Lung (tissue), 12 donors: Measurements from ENCODE around the gene C2CD4D. TPM values are rescaled to one million over a fixed set of nuclear protein-coding genes. Genes with fewer than 3 reads are reported as not detected.

ENCODE experiments used
- ATAC-seq: fragments of 200-7000 bp; cut with Tn5 transposase; one replicate; pipeline ENCODE4 v1.9.1; 2020; ENCODE audit warnings: moderate number of reproducible peaks; ENCODE audit not compliant: insufficient read depth, low FRiP score
- DNase-seq, 3 donors: peaks; one replicate each; pipeline ENCODE4 v3.0.0-alpha.2; 2013 to 2017
- H3K27ac ChIP-seq, 2 donors: one replicate each; pipeline ENCODE4 v1.5.1; 2013; ENCODE audit warnings: mild to moderate bottlenecking in 2 of 2, moderate library complexity in 2 of 2, control low read depth in 1 of 2, inconsistent platforms in 1 of 2, low read depth in 1 of 2, low read length in 1 of 2
- H3K27me3 ChIP-seq, 3 donors: one replicate each; pipeline ENCODE4 v1.5.1; 2013; ENCODE audit warnings: low read length in 2 of 3; ENCODE audit not compliant: control insufficient read depth in 3 of 3, insufficient read depth in 3 of 3
- H3K36me3 ChIP-seq, 4 donors: one replicate each; pipeline ENCODE4 v1.5.1; 2013; ENCODE audit warnings: low read length in 4 of 4, mild to moderate bottlenecking in 1 of 4, moderate library complexity in 1 of 4; ENCODE audit not compliant: control insufficient read depth in 4 of 4, insufficient read depth in 4 of 4
- H3K4me1 ChIP-seq, 5 donors: one replicate each; pipeline ENCODE4 v1.5.1; 2013; ENCODE audit warnings: low read length in 5 of 5, mild to moderate bottlenecking in 2 of 5, moderate library complexity in 1 of 5; ENCODE audit not compliant: control insufficient read depth in 5 of 5, insufficient read depth in 5 of 5
- H3K4me3 ChIP-seq: one replicate; pipeline ENCODE4 v1.5.1; 2013; ENCODE audit warnings: mild to moderate bottlenecking, control low read depth, moderate library complexity
- H3K9ac ChIP-seq, 2 donors: one replicate each; pipeline ENCODE4 v1.5.1; 2013; ENCODE audit warnings: low read length in 2 of 2, control low read depth in 1 of 2; ENCODE audit not compliant: insufficient read depth in 1 of 2
- H3K9me3 ChIP-seq, 4 donors: one replicate each; pipeline ENCODE4 v1.5.1; 2013; ENCODE audit warnings: low read length in 3 of 4, mild to moderate bottlenecking in 1 of 4, moderate library complexity in 1 of 4; ENCODE audit not compliant: control insufficient read depth in 4 of 4, insufficient read depth in 3 of 4
- WGBS, 2 donors: extraction: QIAGEN DNeasy Blood & Tissue Kit; methylation state at CpG; one replicate each; pipeline ENCODE4 v1.1.7; 2013; 5-methylcytosine and 5-hydroxymethylcytosine counted together
- polyA plus RNA-seq, 2 donors: library from polyadenylated mRNA; stranded (reverse); fragments of 200-250 nt; gene quantifications; one replicate each; pipeline ENCODE4 v1.2.1, GENCODE V29; 2013
- total RNA-seq, 2 donors: library from RNA; depleted of rRNA in 1 of 2; stranded (reverse); fragments of >200 nt in 1 of 2; gene quantifications; one replicate each; pipeline ENCODE4 v1.2.1, GENCODE V29; 2014 to 2021
- TF ChIP-seq, protein P1 (sequence below): IDR thresholded peaks from 2 replicates; pipeline ENCODE4 v1.5.1; 2012; ENCODE audit warnings: mild to moderate bottlenecking; ENCODE audit errors: control extremely low read depth, extremely low read depth
- donor health status: control.
- donor health status: control.
- donor health status: Bipolar disorder and iron deficiency.
- donor health status: healthy.
- donor health status: DM: yes; HTN: yes; CAD: no.

The C2CD4D gene
- total and polyA plus RNA-seq, 4 donors = 0.10 to 0.40 (median 0.19) TPM; not detected in 1

DNA sequence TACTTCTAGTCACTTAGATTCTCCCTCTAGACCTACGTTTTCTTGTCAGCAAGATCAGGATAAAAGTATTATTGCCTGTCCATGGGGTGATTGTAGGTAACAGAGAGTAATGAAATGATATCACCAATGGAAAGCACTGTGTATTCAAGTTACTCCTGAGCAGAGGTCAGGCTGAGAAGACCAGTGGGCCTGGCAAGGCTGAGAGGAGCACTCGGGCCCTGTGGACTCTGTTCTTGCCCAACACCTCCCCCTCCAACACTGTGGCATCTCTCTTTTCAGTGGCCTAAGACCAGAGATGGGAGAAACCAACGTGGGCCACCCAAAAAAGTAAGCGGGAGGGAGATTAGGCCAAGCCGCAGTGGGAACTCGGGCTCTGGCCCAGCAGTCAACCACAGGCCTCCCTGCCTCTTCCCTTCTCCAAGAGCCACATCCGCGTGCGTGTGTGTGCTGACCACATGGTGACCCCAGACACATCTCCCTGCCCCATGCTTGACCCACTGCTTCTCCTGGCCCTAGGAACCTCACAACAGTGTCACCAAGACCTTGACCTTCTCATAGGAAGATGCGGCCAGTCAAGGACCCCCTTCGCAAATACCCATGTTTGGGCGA lies 20.3 kb downstream of the C2CD4D start:
- DNase-seq (no peak), ATAC-seq (no peak)
- H3K27ac ChIP-seq = no peak overlapping the region
- 80 to 96% methylated on average over 12 of the region's 12 CpGs for WGBS, 2 donors
- no peak overlapping the region for H3K9ac ChIP-seq
- H3K9me3 ChIP-seq = no peaks in the 10 kb centered on the region
- no peak overlapping the region for H3K4me3 ChIP-seq
- H3K36me3 ChIP-seq = no peaks in the 10 kb centered on the region
- H3K4me1 ChIP-seq = peaks cover 0 to 7% (median 0%) of the 10 kb centered on the region in 5 donors
- TF ChIP-seq, protein P1, sequence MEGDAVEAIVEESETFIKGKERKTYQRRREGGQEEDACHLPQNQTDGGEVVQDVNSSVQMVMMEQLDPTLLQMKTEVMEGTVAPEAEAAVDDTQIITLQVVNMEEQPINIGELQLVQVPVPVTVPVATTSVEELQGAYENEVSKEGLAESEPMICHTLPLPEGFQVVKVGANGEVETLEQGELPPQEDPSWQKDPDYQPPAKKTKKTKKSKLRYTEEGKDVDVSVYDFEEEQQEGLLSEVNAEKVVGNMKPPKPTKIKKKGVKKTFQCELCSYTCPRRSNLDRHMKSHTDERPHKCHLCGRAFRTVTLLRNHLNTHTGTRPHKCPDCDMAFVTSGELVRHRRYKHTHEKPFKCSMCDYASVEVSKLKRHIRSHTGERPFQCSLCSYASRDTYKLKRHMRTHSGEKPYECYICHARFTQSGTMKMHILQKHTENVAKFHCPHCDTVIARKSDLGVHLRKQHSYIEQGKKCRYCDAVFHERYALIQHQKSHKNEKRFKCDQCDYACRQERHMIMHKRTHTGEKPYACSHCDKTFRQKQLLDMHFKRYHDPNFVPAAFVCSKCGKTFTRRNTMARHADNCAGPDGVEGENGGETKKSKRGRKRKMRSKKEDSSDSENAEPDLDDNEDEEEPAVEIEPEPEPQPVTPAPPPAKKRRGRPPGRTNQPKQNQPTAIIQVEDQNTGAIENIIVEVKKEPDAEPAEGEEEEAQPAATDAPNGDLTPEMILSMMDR = no peak
- no peaks in the 10 kb centered on the region for H3K27me3 ChIP-seq

DNA sequence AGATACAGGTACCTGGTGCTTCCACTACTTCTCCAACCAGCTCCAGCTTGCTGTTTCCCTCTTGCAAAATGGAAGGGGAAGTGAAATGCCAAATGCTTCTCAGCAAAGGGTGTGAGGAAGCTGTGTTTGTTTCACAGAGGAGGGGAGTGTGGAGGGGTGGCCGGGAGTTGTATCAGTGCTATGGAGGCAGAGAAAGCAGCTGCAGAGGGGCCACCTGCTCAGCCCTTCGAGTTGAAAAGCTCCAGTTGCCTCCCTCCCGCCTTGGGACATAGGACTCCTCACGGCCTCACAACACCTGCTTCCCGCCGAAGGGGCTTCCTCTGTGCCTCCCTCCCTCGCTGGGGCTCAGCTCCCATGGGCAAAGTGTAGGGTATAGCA lies 22.3 kb downstream of the C2CD4D start:
- 41 to 67% methylated on average over 7 of the region's 7 CpGs for WGBS, 2 donors

DNA sequence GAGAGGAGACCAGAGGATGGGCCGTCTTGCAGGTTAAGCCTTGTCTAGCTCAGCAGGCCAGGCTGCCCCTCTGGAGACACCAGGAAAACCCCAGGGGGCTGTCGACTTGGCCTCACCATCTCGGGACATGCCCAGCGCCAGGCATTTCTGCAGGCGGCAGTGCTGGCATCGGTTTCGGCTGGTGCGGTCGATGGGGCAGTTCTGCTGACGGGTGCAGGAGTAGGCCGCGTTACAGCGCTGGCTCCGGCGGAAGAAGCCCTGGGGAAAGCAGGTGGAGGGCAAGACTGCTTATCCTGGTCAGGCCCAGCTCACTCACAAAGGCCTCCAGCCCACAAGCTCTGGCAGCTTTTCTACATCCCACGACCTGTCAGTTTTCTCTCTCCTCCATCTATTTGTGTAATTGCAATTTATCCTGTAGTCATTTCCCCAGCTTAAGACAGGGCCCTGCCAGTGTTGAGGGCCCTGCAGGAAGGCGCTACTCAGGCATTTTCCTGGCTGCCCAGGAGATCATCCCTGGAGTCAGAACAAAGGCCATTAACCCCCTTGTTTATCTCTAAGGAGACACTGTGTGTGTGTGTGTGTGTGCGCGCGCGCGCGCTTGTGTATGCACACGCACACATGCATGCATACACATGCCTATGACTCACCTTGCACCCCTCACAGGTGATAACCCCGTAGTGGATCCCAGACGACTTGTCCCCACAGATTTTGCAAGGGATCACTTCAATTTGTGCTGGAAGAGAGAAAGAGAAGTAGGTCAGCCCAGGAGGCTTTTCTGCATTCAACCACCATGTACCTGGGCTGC lies 22.9 kb downstream of the C2CD4D start:
- 78 to 82% methylated on average over 26 of the region's 26 CpGs for WGBS, 2 donors
- no peak overlapping the region for H3K9ac ChIP-seq

More for the DNA sequence above, 22.3 kb downstream of the C2CD4D start:
- H3K27me3 ChIP-seq = peaks cover 0 to 2% (median 0%) of the 10 kb centered on the region in 3 donors
- H3K36me3 ChIP-seq = no peaks in the 10 kb centered on the region
- H3K27ac ChIP-seq = no peak overlapping the region
- ATAC-seq = no peak
- H3K4me3 ChIP-seq = no peak overlapping the region
- DNase-seq = no peak
- peaks cover 0 to 7% (median 0%) of the 10 kb centered on the region in 5 donors for H3K4me1 ChIP-seq
- no peak overlapping the region for H3K9ac ChIP-seq
- TF ChIP-seq, protein P1 = no peak
- H3K9me3 ChIP-seq = no peaks in the 10 kb centered on the region

More for the DNA sequence above, 22.9 kb downstream of the C2CD4D start:
- no peak overlapping the region for H3K4me3 ChIP-seq
- peaks cover 0 to 2% (median 0%) of the 10 kb centered on the region in 3 donors for H3K27me3 ChIP-seq
- TF ChIP-seq, protein P1 = no peak
- DNase-seq (no peak), ATAC-seq (no peak)
- H3K4me1 ChIP-seq = peaks cover 0 to 7% (median 0%) of the 10 kb centered on the region in 5 donors
- H3K36me3 ChIP-seq = no peaks in the 10 kb centered on the region
- H3K9me3 ChIP-seq = no peaks in the 10 kb centered on the region
- H3K27ac ChIP-seq = no peak overlapping the region
